ENCODE measurements around the gene ZNF12. TPM values are rescaled to one million over a fixed set of nuclear protein-coding genes. Genes with fewer than 3 reads are reported as not detected.
A peak's percentile ranks its signal among the peaks of the same experiment; 100 is the strongest.

Gene ZNF12
- total RNA-seq, 1 donor from 2014 or later, result 21.1 TPM

DNA sequence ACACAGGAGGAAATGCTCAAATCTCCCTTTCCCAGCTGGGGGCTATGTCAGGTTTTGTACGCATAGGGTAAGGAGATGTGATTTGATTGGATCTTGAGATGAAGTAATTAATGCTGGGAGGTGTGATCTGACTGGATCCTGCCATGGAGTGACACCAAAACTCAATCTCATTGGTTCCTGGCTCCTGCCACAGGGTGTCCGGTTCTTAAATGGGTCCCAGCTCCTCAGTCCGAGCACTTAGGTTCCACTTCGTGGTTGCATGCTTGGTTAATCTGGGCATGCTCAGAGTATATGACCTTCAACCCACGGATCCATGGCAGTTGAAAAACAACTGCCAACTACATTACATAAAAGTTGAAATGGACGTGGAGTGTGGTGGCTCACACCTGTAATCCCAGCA lies 3.1 kb upstream of the ZNF12 start:
- TF ChIP-seq EZH2 (IDR thresholded peaks at IDR 0.05; ENCODE audit: insufficient read depth, low read length), result no peak
- TF ChIP-seq, protein P1, sequence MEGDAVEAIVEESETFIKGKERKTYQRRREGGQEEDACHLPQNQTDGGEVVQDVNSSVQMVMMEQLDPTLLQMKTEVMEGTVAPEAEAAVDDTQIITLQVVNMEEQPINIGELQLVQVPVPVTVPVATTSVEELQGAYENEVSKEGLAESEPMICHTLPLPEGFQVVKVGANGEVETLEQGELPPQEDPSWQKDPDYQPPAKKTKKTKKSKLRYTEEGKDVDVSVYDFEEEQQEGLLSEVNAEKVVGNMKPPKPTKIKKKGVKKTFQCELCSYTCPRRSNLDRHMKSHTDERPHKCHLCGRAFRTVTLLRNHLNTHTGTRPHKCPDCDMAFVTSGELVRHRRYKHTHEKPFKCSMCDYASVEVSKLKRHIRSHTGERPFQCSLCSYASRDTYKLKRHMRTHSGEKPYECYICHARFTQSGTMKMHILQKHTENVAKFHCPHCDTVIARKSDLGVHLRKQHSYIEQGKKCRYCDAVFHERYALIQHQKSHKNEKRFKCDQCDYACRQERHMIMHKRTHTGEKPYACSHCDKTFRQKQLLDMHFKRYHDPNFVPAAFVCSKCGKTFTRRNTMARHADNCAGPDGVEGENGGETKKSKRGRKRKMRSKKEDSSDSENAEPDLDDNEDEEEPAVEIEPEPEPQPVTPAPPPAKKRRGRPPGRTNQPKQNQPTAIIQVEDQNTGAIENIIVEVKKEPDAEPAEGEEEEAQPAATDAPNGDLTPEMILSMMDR (IDR thresholded peaks at IDR 0.05; ENCODE audit: insufficient read depth, low read depth, low read length), result no peak
- no peak overlapping the region for H3K9ac ChIP-seq (ENCODE audit: low read length)
- no peak overlapping the region for H2AFZ ChIP-seq (ENCODE audit: low read depth, low read length)
- Mint-ChIP-seq H3K9me3 (ENCODE audit: unreplicated experiment) (peaks cover 10% of the 10 kb centered on the region), H3K27me3 (ENCODE audit: low read depth, unreplicated experiment) (peaks cover 7% of the 10 kb centered on the region), H3K4me3 (ENCODE audit: unreplicated experiment) (no peak overlapping the region), H3K27ac (ENCODE audit: unreplicated experiment) (no peak overlapping the region), H3K36me3 (ENCODE audit: low read depth, unreplicated experiment) (peaks cover 5% of the 10 kb centered on the region), H3K4me1 (ENCODE audit: low read depth, unreplicated experiment) (peaks cover 6% of the 10 kb centered on the region)
- H3K27ac ChIP-seq (ENCODE audit: low read depth, low read length), result no peak overlapping the region
- DNase-seq (ENCODE audit: low read depth), result no peak
- H4K20me1 ChIP-seq (ENCODE audit: insufficient read depth, low read length), result peaks cover 11% of the 10 kb centered on the region
- no peak for FAIRE-seq
- H3K36me3 ChIP-seq (ENCODE audit: insufficient read depth, low read length), result peaks cover 3% of the 10 kb centered on the region
- no peak overlapping the region for H3K4me3 ChIP-seq (ENCODE audit: insufficient read depth, low read depth, low read length)
- H3K9me3 ChIP-seq (ENCODE audit: insufficient read depth, low read depth, low read length), result no peaks in the 10 kb centered on the region
- H3K79me2 ChIP-seq (ENCODE audit: insufficient read depth, low read length), result peaks cover 20% of the 10 kb centered on the region
- H3K4me2 ChIP-seq (ENCODE audit: low read length), result no peak overlapping the region
- peaks cover 7% of the 10 kb centered on the region for H3K4me1 ChIP-seq (ENCODE audit: insufficient read depth, low read length)
- no peaks in the 10 kb centered on the region for H3K27me3 ChIP-seq (ENCODE audit: insufficient read depth, low read length)

GRCh38 chr7:6708304-6708703 lies 1.6 kb upstream of the ZNF12 start:
- no peak for FAIRE-seq
- H3K27ac ChIP-seq (ENCODE audit: low read depth, low read length), result no peak overlapping the region
- Mint-ChIP-seq H3K9me3 (ENCODE audit: unreplicated experiment) (peaks cover 19% of the 10 kb centered on the region), H3K4me1 (ENCODE audit: low read depth, unreplicated experiment) (peaks cover 11% of the 10 kb centered on the region), H3K27ac (ENCODE audit: unreplicated experiment) (no peak overlapping the region), H3K36me3 (ENCODE audit: low read depth, unreplicated experiment) (peaks cover 17% of the 10 kb centered on the region), H3K27me3 (ENCODE audit: low read depth, unreplicated experiment) (peaks cover 3% of the 10 kb centered on the region), H3K4me3 (ENCODE audit: unreplicated experiment) (no peak overlapping the region)
- no peak overlapping the region for H3K4me2 ChIP-seq (ENCODE audit: low read length)
- peaks cover 7% of the 10 kb centered on the region for H3K4me1 ChIP-seq (ENCODE audit: insufficient read depth, low read length)
- H3K36me3 ChIP-seq (ENCODE audit: insufficient read depth, low read length), result peaks cover 14% of the 10 kb centered on the region
- H4K20me1 ChIP-seq (ENCODE audit: insufficient read depth, low read length), result peaks cover 21% of the 10 kb centered on the region
- peaks cover 33% of the 10 kb centered on the region for H3K79me2 ChIP-seq (ENCODE audit: insufficient read depth, low read length)
- TF ChIP-seq EZH2 (IDR thresholded peaks at IDR 0.05; ENCODE audit: insufficient read depth, low read length), result no peak
- TF ChIP-seq, protein P1 (IDR thresholded peaks at IDR 0.05; ENCODE audit: insufficient read depth, low read depth, low read length), result no peak
- no peak overlapping the region for H3K9ac ChIP-seq (ENCODE audit: low read length)
- H3K9me3 ChIP-seq (ENCODE audit: insufficient read depth, low read depth, low read length), result peaks cover 5% of the 10 kb centered on the region
- no peaks in the 10 kb centered on the region for H3K27me3 ChIP-seq (ENCODE audit: insufficient read depth, low read length)
- no peak overlapping the region for H2AFZ ChIP-seq (ENCODE audit: low read depth, low read length)
- no peak overlapping the region for H3K4me3 ChIP-seq (ENCODE audit: insufficient read depth, low read depth, low read length)
- DNase-seq (ENCODE audit: low read depth), result no peak

- Mint-ChIP-seq H3K36me3 (ENCODE audit: low read depth, unreplicated experiment) (peaks cover 34% of the 10 kb centered on the region), H3K9me3 (ENCODE audit: unreplicated experiment) (peaks cover 32% of the 10 kb centered on the region), H3K4me1 (ENCODE audit: low read depth, unreplicated experiment) (peaks cover 13% of the 10 kb centered on the region), H3K27me3 (ENCODE audit: low read depth, unreplicated experiment) (peaks cover 3% of the 10 kb centered on the region), H3K27ac (ENCODE audit: unreplicated experiment) (peak overlapping the region; percentile 60), H3K4me3 (ENCODE audit: unreplicated experiment) (peak overlapping the region; percentile 90)
- Histone ChIP-seq H3K4me2 (ENCODE audit: low read length) (peak overlapping the region; percentile 87), H3K4me1 (ENCODE audit: insufficient read depth, low read length) (peaks cover 7% of the 10 kb centered on the region), H3K36me3 (ENCODE audit: insufficient read depth, low read length) (peaks cover 22% of the 10 kb centered on the region), H4K20me1 (ENCODE audit: insufficient read depth, low read length) (peaks cover 39% of the 10 kb centered on the region), H3K9me3 (ENCODE audit: insufficient read depth, low read depth, low read length) (peaks cover 16% of the 10 kb centered on the region), H3K27me3 (ENCODE audit: insufficient read depth, low read length) (no peaks in the 10 kb centered on the region), H3K9ac (ENCODE audit: low read length) (peak overlapping the region; percentile 95), H3K79me2 (ENCODE audit: insufficient read depth, low read length) (peaks cover 52% of the 10 kb centered on the region), H3K4me3 (ENCODE audit: insufficient read depth, low read depth, low read length) (peak overlapping the region; percentile 72), H3K27ac (ENCODE audit: low read depth, low read length) (peak overlapping the region; percentile 90), H2AFZ (ENCODE audit: low read depth, low read length) (peak overlapping the region; percentile 97)
- peak; percentile 18 for DNase-seq (ENCODE audit: low read depth)
- TF ChIP-seq, protein P1 (IDR thresholded peaks at IDR 0.05; ENCODE audit: insufficient read depth, low read depth, low read length), result no peak
- no peak for TF ChIP-seq EZH2 (IDR thresholded peaks at IDR 0.05; ENCODE audit: insufficient read depth, low read length)
- no peak for FAIRE-seq
Observed at GRCh38 chr7:6705959-6706665, 635 bp downstream of the ZNF12 start.
